Activated T-helper 9 cell treated with anti-CD3 and anti-CD28 coated beads, Interleukin-2, amount 50 U/mL, for 16 hours (primary cell): ENCODE data around the gene LETM1.

Source experiments
- DNase-seq: peaks from one replicate; pipeline ENCODE4 v3.0.0-alpha.2; 2020; ENCODE audit warnings: low read depth

Gene LETM1

DNA sequence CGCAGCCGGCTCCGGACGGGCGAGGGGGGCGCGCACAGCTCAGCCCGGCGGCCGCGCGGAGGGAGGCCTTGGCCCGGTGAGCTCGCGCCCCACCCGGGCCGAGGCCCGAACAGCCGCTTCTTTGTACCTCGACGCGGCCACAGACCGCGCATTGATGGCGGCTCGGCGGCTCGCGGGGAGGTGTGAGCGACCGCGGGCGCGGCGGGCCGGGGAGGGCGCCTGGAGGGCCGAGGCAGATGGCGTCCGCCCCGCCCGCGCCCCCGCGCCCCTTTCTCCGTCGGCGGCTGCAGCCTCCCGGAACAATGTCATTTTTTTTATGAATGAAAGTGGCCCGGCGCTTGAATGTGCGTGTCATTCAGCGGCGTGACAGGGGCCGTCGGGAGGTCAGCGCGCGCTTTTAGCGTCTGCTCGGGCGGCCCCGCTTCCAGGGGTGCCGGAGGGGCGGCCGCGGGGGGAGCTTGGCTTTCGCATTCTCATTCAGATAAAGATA, 61.1 kb downstream of the LETM1 start:
- DNase-seq: no peak

DNA sequence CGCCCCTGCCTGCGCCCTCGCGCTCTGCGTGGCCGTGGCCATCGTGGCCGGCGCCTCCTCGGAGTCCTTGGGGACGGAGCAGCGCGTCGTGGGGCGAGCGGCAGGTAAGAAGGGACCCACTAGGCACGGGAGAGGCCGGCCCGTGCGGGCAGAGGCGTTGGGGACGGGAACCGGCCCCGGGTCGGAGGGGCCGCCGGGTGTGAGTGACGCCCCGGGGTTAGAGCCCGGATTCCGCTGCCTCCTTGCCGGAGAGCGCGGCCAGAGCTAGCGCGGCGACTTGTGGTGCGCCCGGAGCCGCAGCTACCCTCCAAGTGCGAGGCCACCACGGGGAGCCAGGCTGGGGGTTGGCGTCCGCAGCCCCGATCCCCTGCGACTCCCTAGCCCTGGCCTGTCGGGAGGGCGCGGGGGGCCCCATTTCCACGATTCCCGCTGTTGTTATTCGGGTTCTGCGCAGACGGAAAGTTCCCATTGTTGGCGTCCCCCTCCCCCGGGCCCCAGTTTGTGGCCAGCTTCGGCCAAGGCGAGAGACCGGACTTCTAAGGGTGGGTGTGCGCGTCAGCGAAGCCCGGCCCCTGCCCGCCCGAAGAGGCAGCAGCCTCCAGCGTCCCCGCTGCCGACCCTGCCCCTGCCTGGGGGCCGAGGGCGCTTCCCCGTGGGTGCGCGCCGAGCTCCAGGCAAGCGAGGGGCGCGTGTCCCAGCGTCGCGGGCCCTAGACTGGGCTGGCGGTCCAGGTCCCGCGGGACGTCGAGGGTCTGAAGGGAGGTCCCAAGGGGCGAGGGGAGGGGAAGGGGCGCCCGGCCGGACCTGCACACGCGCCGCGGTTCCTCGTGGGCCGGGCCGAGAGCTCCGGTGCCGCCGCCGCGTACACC, 61.8 kb downstream of the LETM1 start:
- no peak for DNase-seq

DNA sequence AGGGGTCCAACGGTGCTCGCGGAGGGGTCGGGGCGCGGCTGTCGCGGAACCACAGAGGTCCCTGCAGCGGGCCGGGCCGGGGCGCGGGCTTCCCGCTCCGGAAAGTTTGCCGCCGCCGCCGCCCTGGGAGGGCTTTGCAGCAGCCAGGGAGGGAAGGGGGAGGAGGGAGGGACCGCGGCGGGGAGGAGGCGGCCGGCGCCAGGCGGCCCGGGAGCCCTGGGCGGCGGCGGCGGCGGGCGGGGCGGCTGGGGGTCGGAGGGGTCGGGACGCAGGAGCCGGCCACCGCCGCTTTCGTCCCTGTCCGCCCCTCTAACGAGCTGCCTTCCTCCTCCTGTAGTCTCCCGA, 62.5 kb downstream of the LETM1 start:
- no peak for DNase-seq

DNA sequence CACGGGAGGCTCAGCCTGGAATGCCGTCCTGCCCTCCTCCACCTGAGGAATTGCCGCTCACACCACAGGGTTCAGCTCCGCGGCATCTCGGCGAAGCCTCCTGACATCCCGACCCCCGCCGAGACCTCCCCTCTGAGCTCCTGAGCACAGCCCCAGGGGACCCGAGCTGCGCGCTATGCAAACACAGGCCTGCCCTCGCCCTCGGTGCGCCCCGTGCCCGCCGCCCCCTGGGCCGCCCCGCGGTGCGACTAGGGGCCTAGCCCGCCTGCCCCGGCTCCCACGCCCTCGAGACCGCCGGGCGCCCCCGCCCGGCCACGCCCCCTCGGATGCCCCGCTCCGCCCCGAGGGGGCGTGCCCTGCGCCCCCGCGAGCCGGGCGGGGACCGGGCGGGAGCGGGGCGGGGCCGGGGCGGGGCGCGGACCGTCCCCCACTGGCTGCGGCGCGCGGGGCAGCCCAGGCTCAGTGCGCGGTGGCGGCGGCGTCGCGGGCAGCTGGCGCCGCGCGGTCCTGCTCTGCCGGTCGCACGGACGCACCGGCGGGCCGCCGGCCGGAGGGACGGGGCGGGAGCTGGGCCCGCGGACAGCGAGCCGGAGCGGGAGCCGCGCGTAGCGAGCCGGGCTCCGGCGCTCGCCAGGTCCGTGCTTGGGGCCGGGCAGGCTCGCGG, 63.0 kb downstream of the LETM1 start, which contains the start of gene FGFR3:
FGFR3 (plus strand) TSS at position 462 of the 664 bp plus-strand sequence. CDS start 642 bp downstream, outside the sequence.
- DNase-seq: no peak

DNA sequence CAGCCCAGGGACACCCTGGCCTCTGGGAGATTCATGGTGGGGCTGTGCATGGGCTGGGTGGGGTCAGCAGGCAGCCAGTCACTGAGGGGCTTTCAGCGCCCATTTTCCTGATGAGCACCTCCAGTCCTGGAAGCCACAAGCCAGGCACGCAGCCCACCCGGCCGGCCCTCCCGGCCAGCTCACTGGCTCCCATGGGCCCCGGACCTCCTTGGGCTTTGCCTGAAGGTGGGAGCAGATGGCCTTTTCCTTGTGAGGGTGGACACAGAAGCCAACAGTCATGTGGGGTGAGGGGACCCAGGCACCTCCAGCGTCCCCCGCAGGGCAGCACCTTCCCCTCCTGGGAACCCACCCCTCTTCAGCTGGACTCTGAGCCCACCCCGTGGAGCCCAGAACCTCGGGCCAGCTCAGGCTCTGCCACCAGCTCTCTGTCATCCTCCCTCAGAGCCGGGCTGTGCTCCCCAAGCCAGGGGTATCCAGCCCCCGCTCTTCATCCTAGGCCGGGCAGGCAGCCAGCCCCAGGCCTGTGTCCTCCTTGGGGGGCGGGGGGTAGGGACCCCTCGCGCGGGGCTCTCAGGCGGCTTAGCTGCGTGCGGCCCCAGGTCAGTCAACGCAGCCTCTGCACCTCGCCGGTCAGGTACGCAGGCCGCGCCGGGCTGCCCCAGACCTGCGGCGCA, 63.7 kb downstream of the LETM1 start:
- DNase-seq: no peak

DNA sequence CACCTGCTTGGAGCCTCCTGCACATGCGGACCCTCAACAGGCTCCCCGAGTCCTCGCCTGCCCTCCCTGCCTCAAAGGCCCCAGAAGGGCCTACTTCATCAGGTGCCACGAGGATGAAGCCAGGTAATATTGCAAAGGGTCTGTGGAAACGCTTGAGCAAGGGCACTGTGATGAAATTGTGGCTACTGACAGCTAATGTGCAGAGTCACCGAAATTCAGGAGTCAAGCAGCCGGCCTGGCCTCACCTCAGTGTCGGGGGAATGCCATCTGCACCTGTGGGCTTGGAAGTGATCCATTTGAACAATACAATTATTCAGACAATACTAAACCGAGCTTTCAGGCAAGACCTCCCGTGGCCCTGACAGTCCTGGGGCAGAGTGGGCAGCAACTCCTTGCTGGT, 66.0 kb downstream of the LETM1 start:
- no peak for DNase-seq

DNA sequence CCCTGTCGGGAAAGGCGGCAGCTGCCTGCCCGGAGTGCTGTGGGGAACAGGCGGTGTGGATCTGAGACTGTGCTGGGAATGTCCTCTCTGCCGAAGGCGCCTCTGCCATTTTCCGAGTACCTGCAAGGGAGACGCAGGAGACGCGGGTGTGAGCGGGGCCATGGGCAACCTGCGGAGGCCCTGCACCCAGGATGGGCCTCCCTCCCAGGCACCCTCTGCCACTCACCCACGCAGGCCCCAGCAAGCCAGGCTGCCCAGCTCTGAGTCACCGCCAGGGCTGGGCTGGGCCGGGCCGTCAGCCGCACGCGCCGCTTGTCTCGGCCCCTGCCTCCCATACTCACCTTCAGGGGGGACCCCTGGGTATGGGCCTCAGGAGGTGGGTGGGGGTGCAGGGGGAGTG, 66.4 kb downstream of the LETM1 start:
- DNase-seq: no peak

DNA sequence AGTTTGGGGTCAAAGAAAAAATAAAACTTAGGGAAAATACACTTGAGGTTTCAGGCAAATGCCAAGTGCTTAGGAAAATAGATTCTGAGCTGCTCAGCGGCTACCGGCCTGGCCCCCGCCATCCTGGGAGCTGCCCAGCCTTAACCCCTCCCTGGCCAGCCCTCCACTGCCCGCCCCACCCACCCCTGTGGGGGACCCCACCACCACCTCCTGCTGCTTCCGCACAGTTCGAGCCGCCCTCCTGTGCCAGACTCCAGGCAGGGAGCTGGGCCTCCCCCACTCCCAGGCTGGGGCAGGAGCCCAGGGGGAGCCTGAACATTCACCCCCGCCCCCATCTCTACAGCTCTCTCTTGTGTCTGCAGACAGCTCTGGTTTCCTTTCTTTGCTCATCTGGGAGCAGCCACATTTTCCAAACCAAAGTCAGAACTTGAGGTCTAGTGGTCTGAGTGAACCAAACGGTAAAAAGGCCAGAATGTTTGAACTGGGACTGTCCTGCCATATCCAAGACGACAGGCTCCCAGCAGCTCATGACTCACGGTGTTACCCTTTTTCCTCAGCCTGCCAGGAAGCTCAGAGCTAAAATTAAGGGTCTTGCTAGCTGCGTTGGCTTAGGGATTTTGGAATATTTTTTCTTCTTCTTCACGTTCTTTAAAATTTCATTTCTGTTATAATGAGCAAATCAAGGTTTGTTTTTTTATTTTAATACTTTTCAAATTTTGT, 67.5 kb downstream of the LETM1 start:
- DNase-seq: no peak

DNA sequence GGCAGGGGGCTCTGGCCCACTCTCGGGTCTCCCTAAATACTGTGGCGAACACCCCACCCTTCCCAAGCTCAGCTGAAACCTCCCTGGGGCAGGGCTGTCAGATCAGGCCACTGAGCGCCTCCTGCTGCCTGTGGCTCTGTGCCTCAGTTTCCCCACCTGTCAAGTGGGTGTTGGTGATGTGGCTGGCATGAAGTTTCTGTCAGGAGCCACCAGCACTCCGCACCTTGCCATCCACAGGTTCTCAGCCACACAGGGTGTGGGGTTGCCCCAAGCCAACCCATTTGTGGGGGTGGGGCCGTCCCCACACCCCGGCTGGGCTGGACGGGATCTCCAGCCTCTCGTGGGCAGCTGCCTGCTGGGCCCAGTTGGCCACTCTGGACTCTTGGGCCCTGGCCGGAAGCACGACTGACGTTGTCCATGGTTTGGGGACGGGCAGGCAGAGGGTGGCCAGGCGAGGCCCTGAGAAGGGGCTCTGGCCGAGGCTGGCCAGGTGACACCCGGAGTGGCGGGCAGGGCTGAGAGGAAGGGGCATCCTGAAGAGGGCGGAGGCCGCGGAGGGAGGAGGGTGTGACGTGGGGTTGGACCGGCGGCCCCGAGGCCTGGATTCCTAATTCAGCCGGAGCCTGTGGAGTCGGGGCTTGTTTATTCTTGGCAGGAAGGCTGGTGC, 68.4 kb downstream of the LETM1 start:
- no peak for DNase-seq

DNA sequence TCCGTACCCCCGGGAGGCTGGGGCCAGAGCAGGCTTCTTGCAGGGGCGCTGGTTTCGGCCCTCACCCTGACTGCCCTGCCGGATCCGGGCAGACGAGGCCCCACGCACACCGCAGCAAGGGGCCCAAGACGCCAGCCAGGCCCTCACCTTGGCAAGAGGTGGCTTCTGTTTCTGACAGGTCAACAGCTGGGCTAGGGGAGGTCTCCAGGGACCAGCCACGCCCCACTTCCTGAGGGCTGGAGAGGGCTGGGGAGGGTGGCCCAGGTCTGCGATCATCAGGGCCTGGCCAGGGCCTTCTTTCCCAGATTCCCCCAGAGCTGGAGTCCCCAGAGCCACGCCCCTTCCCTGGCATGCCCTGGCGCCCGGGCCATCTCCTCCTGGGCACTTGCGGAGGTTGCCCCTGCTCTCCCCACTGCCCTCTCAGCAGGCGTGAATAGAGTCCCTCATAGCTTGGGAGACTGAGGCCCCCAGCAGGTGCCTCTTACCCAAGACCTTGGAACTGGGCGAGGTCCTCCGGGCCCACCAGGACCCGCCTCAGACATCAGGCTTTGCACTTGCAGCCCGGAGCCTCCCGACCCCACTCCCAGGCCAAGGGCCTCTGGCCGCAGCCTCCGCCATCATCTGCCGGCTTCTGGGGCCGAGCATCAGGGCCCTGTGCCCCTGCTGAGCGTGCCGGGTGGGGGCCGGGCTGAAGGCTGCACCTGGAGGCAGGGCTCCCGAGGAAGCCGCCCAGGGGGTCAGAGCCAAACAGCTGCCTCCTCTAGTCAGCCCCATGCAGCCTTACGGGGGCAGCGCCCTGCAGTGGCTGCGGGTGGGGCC, 69.2 kb downstream of the LETM1 start:
- no peak for DNase-seq

DNA sequence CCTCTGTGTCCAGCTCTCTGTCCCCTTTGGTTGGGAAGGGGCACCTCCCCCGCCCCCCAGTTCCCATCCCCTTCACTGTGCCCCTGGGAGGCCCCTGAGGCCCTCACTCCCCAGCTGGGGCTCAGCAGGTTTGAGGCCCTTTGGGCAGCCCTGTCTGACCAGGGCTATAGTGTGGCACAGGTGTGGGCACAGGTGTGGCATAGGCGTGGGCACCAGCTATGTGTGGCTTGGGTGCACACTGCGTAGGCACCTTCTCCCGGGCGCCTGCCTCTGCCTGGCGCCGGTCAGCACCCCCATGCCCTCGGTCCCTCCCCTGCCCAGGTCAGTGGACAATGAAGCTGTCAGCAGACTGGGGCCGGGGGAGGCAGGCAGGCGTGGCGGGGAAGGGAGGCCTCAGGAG, 70.4 kb downstream of the LETM1 start:
- no peak for DNase-seq

DNA sequence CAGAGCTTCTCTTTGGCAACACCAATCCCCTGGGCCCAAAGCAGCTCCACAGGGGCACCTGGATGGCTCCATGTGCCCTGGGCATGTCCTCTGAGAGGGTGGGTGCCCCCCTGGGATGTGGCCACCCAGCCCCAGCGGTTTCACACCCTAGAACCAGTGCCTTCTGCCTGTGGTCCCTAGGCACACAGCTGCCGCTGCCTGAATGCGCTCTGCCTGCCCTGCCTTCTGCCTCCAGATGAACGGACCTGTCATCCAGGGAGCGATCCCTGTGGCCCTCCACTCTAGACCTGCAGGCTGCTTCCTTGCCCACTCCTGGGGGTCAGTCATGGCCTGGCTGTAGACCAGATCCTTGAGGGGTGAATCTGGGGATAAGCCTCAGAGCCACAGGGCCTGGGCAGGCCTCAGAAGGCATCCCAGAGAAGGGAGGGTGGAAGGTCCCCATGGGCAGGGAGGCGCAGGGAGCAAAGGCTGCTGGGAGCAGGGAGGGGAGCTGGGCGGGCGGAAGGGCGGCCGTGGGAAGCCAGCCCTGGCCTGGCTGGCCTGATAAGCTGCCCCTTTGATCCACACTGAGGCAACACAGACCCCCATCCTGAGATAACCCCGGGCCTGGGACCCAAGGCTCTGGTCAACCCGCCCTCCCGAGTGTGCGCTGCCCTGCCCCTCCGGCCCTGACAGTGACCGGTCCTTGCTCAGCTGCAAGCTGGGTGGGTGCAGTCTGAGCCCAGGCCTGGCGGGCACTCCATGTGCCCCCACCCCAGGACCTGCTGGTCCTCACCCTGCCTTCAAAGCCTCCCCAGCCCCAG, 71.0 kb downstream of the LETM1 start:
- DNase-seq: no peak

DNA sequence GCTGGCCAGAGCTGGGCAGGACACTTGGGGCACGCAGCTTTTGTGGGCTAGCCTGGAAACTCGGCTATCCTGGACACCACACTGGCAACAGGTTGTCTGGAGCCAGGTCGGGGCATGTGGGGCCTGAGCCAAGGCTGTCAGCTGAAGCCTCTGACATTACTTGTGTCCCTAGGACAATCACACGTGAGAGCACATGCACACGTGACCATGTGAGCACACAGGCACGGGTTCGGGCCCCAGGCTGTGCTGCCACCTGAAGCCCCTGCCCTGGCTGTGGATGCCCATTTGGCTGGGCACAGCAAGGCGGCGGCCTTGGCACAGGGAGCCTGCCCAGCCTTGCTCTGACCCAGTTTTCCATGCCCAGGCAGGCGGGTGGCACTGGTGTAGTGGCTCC, 71.6 kb downstream of the LETM1 start:
- no peak for DNase-seq

DNA sequence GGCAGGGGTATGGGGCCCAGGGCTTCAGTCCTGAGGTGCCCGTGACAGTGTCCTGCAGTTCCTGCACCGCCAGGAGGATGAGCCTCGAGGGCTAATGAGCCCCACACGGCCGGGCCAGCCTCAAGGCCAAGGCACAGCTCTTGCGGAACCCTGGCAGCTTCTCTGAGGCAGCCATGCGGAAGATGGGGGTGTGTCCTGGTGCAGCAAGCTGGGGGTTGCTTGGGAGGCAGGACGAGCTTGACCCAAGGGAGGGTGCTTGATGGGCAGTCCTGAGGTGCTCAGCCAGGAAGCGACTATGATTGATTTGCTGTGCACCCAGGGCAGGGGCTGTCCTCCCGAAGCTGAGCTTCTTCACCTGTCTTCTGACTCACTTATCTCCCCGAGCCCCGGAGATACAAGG, 72.0 kb downstream of the LETM1 start:
- no peak for DNase-seq

DNA sequence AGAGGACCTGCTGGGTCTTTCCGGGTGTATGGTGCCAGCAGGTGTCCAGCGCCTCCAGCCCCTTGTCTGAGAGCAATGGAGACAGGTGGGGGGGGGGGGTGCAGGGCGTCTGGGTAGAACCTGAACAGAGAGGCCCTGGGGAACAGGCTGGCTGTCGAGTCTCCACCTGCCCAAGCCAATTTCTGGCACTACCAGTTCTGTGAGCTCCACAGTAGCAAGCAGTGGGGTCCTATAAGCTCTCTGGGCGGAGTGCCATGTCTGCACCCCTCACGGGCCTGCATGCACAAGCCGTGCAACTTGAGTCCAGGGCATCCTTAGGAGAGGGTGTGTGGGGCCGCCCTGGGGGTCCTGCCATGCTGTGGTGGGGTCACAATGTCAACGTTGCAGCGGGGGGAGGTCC, 72.9 kb downstream of the LETM1 start:
- no peak for DNase-seq

DNA sequence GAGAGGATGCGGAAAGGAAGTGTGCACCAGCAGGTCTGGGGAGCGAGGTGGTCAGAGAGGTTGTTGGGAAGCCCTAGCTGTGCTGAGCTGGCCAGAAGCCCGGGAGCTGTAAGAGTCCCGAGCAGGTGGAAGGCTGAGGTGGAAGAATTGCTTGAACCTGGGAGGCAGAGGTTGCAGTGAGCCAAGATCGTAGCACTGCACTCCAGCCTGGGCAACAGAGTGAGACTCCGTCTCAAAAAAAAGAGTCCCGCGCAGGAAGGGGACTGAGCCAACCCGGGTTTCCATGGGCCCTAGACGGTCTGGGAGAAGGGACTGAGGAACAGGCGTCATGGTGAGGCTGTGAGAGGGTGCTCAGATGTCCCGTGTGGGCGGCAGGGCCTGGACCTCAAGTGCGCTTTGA, 75.5 kb downstream of the LETM1 start:
- DNase-seq: no peak

DNA sequence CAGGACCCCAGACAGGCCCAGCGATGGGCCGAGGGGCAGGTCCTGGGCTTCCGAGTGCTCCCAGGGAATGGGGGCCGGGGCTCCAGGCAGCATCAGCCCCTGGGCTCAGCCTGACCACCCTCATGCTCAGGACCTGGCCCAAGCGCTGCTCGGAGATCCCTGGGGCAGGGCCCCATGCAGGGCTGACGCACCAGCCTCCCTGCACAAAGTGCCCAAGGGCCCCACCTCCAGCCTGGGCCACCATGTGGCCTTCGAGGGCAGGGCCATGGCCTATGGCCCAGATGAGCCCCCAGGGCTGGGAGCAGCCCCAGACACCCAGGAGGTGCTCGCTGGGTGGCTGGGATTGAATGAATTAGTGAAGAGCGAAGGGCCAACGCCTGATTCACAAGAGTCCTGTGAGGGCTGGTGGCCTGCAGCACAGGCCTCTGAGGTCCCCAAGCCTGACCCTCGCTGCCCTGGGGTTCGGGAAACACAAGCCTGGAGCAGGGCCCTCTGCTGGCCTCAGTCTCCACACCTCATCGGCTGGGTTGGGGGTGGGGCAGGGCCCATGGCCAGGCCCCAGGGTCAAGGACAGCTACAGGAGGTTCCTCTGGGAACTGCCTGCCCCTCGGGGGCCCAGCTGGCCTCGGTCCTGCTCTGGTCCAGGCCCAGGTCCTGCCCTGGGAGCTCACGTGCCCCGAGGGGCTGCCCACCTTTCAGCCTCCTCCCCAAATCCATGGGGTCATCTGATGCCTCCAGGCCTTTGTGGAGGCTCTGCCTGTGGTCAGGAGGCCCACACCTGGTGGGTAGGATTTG, 76.2 kb downstream of the LETM1 start:
- DNase-seq: no peak

DNA sequence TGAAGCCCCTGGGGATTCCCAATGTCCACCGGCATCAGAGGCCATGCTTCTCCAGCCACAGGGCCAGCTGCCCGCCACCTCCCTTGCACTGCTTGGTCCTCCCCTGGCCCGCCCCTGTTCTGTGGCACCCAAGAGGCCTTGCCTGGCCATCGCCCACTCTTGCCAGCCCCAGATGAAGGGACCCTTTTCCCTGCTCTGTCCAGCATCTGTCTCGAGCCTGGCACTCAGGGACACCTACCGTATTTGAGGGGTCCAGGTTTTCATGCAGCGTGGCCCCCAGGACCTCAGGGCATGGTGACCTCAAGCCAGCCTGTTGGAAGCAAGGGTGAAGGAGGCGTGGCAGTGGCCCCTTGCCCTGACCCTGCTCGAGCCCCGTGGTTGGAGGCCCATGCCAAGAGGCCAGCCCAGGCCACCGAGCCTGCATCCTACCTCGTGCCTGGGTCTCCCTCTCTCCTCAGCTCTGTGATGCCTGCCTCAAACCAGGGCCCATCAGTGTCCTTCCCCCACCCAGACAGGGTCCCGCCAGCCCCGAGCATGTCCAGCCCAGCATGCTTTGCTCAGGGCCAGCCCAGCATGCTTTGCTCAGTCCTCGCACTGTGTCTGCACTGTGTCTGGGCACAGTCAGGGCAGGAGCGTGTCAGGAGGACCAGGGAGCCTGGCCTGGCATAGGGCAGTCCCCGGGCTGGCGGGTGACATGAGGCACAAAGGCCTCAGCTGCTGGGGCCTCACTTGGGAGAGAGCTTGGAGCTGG, 77.1 kb downstream of the LETM1 start:
- no peak for DNase-seq
